DND-41 (cell line): ENCODE measurements around the gene MARCHF6.
"Not testable (repeated sequence)": the region's sequence is repeated elsewhere in the genome, so short reads cannot be mapped to it uniquely, and the experiment has no call there.

Experiments used
- ATAC-seq: fragments of 200-7000 bp; cut with Tn5 transposase; 3 replicates; pipeline ENCODE4 v1.9.1; 2021; ENCODE audit warnings: low read depth; ENCODE audit not compliant: insufficient read depth
- DNase-seq: peaks from one replicate; pipeline ENCODE4 v3.0.0-alpha.2; 2020
- H2AFZ ChIP-seq: 2 replicates; pipeline ENCODE4 v1.6.0; 2012; ENCODE audit warnings: low read depth, low read length
- H3K27ac ChIP-seq: 2 replicates; pipeline ENCODE4 v1.5.1; 2012; ENCODE audit warnings: low read length, inconsistent platforms
- H3K27me3 ChIP-seq: fragments of 200-600 bp; sonication (generic); 2 replicates; pipeline ENCODE4 v1.6.0; 2012; ENCODE audit warnings: low read length, mild to moderate bottlenecking, inconsistent platforms; ENCODE audit not compliant: insufficient read depth, poor library complexity
- H3K36me3 ChIP-seq: 2 replicates; pipeline ENCODE4 v1.5.1; 2012; ENCODE audit warnings: low read length, inconsistent platforms; ENCODE audit not compliant: insufficient read depth
- H3K4me1 ChIP-seq: 2 replicates; pipeline ENCODE4 v1.5.1; 2012; ENCODE audit warnings: mild to moderate bottlenecking, low read length; ENCODE audit not compliant: insufficient read depth
- H3K4me2 ChIP-seq: 2 replicates; pipeline ENCODE4 v1.6.0; 2012; ENCODE audit warnings: mild to moderate bottlenecking, moderate library complexity, low read length, inconsistent platforms; ENCODE audit not compliant: insufficient read depth
- H3K4me3 ChIP-seq, 2 experiments: fragments of 200-600 bp in 1 of 2; shearing (Covaris generic) in 1 of 2; 2 replicates each; pipeline ENCODE4 v1.5.1; 2012 to 2016; ENCODE audit warnings: inconsistent platforms in 2 of 2, low read length in 2 of 2, mild to moderate bottlenecking in 2 of 2, low read depth in 1 of 2, moderate library complexity in 1 of 2
- H3K79me2 ChIP-seq: 2 replicates; pipeline ENCODE4 v1.6.0; 2012; ENCODE audit warnings: low read length, inconsistent platforms; ENCODE audit not compliant: insufficient read depth
- H3K9ac ChIP-seq: 2 replicates; pipeline ENCODE4 v1.6.0; 2012; ENCODE audit warnings: low read depth, mild to moderate bottlenecking, inconsistent platforms, low read length, moderate library complexity
- H3K9me3 ChIP-seq: 2 replicates; pipeline ENCODE4 v1.5.1; 2012; ENCODE audit warnings: low read length, moderate library complexity, mild to moderate bottlenecking, inconsistent platforms; ENCODE audit not compliant: insufficient read depth, severe bottlenecking
- H4K20me1 ChIP-seq: 2 replicates; pipeline ENCODE4 v1.6.0; 2012; ENCODE audit warnings: low read length; ENCODE audit not compliant: insufficient read depth
- CTCF ChIP-seq: IDR thresholded peaks from 2 replicates; pipeline ENCODE4 v1.5.1; 2012; ENCODE audit warnings: borderline replicate concordance, low read length, moderate library complexity, mild to moderate bottlenecking; ENCODE audit not compliant: poor library complexity, severe bottlenecking; ENCODE audit errors: extremely low read depth
- EZH2 ChIP-seq: IDR thresholded peaks from 3 replicates; pipeline ENCODE4 v1.6.1; 2012; ENCODE audit warnings: borderline replicate concordance, low read depth, mild to moderate bottlenecking, moderate library complexity, low read length, inconsistent platforms; ENCODE audit not compliant: severe bottlenecking

Gene MARCHF6

DNA sequence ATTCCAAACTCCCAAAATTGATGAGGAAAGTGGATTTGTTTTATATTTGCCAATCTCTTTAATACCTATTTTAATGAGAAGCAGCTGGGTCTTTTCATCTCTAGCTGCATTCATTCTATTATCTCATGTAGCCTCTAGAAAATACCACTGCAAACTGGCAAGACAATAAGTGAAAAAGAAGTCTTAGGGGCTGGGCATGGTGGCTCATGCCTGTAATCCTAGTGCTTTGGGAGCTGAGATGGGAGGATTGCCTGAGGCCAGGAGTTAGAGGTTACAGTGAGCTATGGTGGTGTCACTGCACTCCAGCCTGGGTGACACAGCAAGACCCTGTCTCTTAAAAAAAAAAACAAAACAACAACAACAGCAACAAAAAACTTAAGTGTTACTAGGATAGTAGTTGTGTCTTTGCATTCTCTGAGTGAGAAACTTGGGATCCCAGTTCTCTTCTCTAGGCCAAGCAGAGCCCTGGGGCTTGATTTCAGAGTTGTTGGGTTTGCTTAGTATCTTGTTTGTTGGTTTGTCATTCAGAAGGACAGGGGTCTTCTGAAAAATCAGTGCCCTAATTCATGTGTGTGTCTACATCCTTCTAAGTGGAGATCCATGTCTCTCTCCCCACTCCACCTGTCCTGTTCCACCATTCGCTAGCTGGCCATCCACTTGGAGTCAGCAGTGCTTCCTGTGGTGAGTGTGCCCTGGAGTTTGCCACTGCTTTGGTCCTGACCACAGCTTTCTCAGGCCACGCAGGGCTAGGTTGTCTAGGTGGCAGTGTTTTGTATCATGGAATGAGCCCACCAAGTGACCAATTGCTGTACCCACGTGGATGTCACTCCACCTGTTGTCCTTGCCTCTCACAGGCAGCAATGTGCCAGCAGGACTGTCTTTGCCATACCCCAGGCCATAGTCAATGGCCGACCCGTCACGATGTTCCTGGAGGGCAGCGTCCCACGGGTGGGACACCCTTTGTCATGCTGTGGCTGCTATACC is 19.5 kb downstream of the MARCHF6 start:
- H3K4me1 ChIP-seq: peaks cover 17% of the 10 kb centered on the region
- H3K27ac ChIP-seq: no peak overlapping the region
- H3K9me3 ChIP-seq: no peaks in the 10 kb centered on the region
- no peak overlapping the region for H2AFZ ChIP-seq
- no peaks in the 10 kb centered on the region for H3K27me3 ChIP-seq
- DNase-seq (no peak), ATAC-seq (no peak)
- H4K20me1 ChIP-seq: peaks cover 66% of the 10 kb centered on the region
- H3K9ac ChIP-seq: no peak overlapping the region
- peaks cover 13% of the 10 kb centered on the region for H3K36me3 ChIP-seq
- H3K4me3 ChIP-seq: no peak overlapping the region
- no peak for TF ChIP-seq CTCF
- TF ChIP-seq EZH2: no peak
- no peak overlapping the region for H3K4me2 ChIP-seq
- H3K79me2 ChIP-seq: peaks cover 97% of the 10 kb centered on the region

DNA sequence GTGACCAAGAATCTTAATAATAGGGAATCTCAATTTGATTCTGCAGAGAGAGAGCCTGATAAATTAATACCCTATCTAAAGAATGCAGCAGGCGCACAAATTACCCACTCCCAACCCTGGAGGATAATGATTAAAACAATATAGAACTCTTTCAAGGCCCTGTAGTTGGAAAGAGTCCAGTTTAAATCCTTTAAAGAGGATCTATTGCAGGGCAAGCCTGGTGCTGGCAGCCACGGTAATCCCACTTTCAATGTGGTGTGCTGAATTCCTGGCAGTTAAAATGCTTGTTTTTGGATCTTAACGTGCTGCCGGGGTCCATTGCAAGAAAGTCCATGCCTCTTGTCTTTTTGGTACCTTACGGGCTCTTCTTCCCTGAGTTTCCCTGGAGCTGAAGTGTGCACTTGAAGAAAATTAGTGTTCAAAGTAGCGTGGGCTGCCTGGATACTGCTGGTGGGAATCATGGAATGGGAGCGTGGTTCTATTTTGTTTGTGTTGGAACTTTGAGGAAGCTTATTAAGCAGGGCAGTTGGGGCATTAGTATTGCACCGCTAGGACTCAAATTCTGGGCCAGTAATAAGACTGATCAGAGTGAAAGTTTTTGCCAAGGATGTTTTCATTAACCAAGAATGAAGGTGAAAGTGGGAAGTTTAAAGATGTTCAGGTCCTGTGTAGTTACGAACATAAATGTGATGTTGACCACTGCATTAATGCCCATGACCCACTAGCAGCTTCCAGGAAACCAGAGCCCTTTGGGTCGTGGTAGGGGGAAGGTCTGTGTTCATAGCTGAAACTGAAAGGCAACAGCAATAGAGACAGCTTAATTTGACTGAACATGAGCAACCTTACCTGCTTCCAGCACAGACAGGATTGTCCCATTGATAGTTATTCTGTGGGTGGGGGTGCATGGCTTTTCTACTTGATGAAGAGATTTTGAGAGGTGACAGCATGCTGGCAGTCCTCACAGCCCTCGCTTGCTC is 20.8 kb downstream of the MARCHF6 start:
- Histone ChIP-seq H3K4me2 (no peak overlapping the region), H3K4me1 (peaks cover 17% of the 10 kb centered on the region), H3K27me3 (no peaks in the 10 kb centered on the region), H2AFZ (no peak overlapping the region), H3K79me2 (peaks cover 96% of the 10 kb centered on the region), H3K36me3 (peaks cover 18% of the 10 kb centered on the region), H3K9ac (no peak overlapping the region), H4K20me1 (peaks cover 60% of the 10 kb centered on the region), H3K27ac (0 out of 2 replicates have a peak overlapping the region, but pooled peaks have one; percentile 42), H3K9me3 (no peaks in the 10 kb centered on the region), H3K4me3 (no peak overlapping the region)
- TF ChIP-seq CTCF (no peak), EZH2 (no peak)
- DNase-seq (no peak), ATAC-seq (no peak)

DNA sequence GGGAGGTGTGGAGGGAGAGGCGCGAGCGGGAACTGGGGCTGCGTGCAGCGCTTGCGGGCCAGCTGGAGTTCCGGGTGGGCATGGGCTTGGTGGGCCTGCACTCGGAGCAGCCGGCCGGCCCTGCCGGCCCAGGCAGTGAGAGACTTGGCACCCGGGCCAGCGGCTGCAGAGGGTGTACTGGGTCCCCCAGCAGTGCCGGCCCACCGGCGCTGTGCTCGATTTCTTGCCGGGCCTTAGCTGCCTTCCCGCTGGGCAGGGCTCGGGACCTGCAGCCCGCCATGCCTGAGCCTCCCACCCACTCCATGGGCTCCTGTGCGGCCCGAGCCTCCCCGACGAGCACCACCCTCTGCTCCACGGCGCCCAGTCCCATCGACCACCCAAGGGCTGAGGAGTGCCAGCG is 21.7 kb downstream of the MARCHF6 start:
- ATAC-seq, H3K4me2 ChIP-seq, H3K9ac ChIP-seq, H3K4me3 ChIP-seq, DNase-seq, H2AFZ ChIP-seq, H3K27me3 ChIP-seq, H3K9me3 ChIP-seq, H3K27ac ChIP-seq: not testable (repeated sequence)
- H3K36me3 ChIP-seq: peaks cover 18% of the 10 kb centered on the region
- peaks cover 53% of the 10 kb centered on the region for H4K20me1 ChIP-seq
- peaks cover 95% of the 10 kb centered on the region for H3K79me2 ChIP-seq
- H3K4me1 ChIP-seq: peaks cover 17% of the 10 kb centered on the region
